ENCODE data around the gene TMEM263.
"Not testable (repeated sequence)": the region's sequence is repeated elsewhere in the genome, so short reads cannot be mapped to it uniquely, and the experiment has no call there.

Gene TMEM263

GRCh38 chr12:106987846-106988245 lies 32.1 kb downstream of the TMEM263 start:
- DNase-seq: no peak

DNA sequence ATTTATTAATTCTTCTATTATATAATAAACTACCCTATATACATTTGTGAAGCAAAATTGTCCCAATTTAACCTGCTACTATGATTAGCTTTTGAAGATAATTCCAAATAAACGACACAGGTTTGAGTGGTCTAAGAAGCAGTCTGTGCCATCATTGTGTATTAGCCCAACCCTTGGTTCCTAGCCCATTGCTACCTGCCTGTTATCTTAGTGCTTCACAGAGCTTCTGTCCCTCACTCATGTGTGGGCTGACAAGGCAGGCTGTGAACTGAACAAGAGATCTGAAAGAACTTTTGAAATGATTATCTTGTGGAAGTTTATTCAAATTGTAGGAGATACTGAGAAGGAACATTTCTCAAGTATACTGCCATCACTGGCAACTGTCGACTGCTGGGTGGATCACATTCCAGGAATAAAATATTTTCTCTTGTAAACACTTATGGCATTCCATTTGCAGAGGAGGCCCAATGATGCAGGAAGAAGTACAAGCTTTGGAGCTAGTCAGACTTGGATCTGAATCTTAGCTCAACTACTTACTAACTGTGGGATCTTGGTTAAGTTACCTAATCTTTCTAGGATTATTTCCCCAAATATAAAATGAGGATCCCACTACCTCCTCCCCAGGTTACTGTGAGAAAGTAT lies 39.0 kb downstream of the TMEM263 start:
- no peak for DNase-seq

- DNase-seq: not testable (repeated sequence)
Observed at GRCh38 chr12:106996102-106996501, 40.4 kb downstream of the TMEM263 start.

DNA sequence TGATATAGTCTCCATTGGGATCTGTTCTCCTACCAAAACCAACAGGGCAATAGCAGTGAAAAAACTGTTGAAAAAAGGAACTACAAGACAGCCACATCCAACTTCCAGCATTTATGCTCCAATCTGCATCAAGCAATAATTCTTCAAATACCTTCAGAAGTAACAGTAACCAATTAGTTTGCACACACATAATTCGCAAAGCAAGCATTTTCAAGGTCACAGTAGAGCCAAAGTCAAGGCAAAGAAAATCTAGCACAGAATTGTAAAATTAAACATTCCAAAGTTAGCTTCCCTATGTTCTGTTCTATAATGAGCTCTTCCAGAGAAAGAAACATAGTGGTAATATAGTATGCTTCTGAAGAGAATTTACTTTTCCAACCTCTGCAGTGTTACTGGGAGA lies 42.2 kb downstream of the TMEM263 start:
- no peak for DNase-seq

DNA sequence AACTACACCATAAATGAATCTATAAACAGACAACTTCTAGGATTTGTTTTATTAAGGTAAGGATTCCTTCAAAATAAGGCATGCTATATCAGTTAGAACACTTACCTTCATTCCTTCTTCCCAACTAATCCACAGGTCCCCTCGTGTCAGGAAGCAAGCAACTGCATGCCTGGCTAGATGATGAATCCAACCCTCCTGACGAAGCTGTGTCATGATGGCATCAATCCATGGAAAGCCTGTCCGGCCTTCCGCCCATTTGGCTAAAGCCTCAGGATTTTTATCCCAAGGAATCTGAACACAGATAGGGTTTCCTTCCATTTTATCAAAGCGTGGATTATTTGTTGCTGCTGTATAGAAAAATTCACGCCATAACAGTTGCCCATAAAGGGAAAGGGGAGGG lies 43.7 kb downstream of the TMEM263 start:
- no peak for DNase-seq

DNA sequence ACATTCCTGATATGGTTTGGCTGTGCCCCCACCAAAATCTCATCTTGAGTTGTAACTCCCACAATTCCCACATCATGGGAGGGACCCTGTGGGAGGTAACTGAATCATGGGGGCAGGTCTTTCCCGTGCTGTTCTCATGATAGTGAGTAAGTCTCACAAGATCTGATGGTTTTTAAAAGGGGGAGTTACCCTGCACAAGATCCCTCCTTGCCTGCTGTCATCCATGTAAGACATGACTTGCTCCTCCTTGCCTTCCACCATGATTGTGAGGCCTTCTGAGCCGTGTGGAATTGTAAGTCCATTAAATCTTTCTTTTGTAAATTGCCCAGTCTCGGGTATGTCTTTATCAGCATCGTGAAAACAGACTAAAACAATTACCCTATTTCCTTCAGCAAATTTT lies 47.0 kb downstream of the TMEM263 start:
- DNase-seq: not testable (repeated sequence)

DNA sequence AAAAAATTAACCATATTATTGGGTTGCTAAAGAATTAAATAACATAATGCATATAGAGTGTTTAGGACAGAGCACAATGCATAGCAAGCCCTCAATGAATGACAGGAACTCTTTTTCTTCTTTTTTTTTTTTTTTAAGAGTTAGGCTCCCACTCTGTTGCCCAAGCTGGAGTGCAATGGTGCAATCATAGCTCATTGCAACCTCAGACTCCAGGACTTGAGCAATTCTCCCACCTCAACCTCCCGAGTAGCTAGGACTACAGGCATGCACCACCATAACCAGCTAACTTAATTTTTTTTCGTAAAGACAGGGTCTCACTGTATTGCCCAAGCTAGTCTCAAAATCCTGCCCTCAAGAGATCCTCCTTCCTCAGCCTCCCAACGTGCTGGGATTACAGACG lies 51.7 kb downstream of the TMEM263 start:
- DNase-seq: no peak

DNA sequence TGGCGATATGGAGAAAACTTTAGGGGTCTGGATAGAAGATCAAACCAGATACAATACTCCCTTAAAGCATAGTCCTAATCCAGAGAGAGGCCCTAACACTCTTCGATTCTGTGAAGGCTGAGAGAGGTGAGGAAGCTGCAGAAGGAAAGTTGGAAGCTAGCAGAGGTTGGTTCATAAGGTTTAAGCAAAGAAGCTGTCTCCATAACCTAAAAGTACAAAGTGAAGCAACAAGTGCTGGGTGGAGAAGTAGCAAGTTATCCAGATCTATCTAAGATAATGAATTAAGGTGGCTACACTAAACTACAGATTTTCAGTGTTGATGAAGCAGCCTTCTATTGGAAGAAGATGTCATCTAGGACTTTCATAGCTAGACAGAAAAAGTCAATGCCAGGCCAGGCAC lies 55.8 kb downstream of the TMEM263 start:
- no peak for DNase-seq

DNA sequence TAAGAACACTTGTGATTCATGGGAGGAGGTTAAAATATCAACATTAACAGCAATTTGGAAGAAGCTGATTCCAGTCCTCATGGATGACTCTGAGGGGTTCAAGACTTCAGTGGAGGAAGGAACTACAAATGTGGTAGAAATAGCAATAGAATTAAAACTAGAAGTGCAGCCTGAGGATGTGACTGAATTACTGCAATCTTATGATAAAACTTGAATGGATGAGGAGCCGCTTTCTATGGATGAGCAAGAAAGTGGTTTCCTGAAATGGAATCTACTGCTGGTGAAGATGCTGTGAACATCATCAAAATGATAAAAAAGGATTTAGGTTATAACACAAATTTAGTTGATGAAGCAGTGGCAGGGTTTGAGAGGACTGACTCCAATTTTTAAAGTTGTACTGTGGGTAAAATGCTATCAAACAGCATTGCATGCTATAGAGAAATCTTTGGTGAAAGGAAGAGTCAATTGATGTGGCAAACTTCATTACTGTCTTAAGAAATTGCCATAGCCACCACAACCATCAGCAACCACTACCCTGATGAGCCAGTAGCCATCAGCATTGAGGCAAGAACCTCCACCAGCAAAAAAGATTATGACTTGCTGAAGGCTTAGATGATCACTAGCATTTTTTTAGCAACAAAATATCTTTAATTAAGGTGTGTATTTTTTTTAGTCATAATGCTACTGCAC lies 57.2 kb downstream of the TMEM263 start:
- DNase-seq: no peak

DNA sequence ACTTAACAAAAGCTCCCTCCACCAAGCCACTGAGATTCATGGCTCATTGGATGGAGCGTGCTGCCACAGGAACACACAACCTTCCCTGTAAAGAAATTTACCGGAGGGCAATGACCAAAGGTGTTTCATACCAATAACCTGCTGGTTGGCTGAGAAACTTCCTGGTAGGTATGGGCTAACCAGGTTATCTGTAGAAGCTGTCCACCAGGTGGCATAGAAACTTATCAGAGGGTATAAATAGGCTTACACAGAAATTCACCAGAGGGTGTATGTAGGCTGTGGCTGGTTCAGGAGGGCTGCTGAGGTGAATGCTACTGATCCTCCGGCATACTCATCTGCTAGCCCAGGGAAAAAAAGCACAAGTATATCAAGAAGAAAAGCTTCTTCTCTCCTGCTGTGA lies 58.3 kb downstream of the TMEM263 start:
- no peak for DNase-seq

DNA sequence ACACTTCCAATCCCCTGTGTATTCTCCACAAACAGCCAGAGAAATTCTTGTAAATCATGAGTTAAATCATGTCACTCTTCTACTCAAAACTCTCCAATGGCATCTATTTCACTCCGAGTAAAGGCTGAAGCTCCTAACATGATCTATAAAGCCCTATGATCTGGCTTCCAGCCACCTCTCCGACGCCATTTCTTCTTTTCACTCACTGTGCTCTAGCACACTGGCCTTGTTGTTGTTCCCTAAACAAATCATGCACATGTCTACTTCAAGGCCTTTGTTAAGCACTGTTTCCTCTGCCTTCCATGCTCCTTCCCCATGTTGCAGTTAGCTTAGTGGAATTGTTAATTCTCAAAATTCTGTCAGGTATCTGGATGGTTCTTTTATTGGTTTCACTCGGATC lies 61.3 kb downstream of the TMEM263 start:
- no peak for DNase-seq

DNA sequence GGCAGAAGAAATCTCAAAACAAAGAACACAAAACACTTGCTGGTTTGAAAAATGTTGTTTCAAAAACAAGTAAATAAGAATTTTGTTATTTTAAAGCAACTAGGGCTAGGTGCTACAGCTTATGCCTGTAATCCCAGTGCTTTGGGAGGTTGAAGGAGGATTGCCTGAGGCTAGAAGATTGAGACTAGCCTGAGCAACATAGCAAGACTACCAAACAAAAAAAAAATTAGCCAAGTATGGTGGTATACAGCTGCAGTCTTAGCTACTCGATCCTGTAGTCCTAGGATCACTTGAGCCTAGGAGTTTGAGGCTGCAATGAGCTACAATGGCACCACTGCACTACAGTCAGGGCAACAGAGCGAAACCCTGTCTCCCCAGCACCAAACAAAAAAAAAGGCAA lies 63.8 kb downstream of the TMEM263 start:
- DNase-seq: no peak

Data from stimulated activated CD4-positive, alpha-beta T cell treated with anti-CD3 and anti-CD28 coated beads, Interleukin-12 subunit alpha, Interleukin-12 subunit beta, amount 100 ng/mL, for 4 hours (primary cell).